Measurements from ENCODE around the gene USP35. TPM values are rescaled to one million over a fixed set of nuclear protein-coding genes. Genes with fewer than 3 reads are reported as not detected.
"Not testable (repeated sequence)": the region's sequence is repeated elsewhere in the genome, so short reads cannot be mapped to it uniquely, and the experiment has no call there.

The USP35 gene
- polyA plus RNA-seq, 1 donor, result 5.1 TPM

DNA sequence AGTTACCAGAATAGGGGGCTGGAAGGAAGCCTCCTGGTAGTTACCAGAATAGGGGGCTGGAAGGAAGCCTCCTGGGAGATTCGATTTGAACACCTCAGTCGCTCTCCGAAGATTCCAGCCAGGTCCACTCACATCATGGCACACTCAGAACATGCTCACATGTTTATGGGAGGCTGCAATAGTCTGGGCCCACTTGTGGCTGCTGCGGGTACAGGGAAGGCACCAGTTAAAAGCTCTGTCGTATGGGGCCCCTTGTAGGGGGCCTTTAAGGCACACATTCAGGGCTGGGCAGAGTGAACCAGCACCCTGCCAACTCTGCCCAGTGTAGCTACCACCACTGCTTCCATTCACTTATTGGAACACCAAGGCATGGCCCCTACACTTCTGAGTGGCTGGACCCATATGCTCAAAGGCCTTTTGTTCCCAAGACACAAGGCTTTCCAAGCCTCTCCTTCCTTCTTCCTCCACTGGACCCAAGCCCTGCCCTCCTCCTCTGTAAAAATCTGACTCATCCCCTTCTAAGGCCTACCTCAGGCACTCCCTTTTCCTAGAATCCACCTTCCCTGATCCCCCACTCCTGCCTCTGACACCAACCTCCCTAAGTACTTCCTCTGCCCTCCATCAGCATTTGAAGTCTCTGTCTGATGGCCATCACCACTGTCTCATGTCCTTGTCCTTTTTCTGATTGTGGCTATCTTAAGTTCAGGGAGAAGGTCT is 28.0 kb downstream of the USP35 start:
- no peak for DNase-seq (ENCODE audit: low read depth)

GRCh38 chr11:78217650-78218541 is 29.2 kb downstream of the USP35 start:
- DNase-seq (ENCODE audit: low read depth), result no peak

DNA sequence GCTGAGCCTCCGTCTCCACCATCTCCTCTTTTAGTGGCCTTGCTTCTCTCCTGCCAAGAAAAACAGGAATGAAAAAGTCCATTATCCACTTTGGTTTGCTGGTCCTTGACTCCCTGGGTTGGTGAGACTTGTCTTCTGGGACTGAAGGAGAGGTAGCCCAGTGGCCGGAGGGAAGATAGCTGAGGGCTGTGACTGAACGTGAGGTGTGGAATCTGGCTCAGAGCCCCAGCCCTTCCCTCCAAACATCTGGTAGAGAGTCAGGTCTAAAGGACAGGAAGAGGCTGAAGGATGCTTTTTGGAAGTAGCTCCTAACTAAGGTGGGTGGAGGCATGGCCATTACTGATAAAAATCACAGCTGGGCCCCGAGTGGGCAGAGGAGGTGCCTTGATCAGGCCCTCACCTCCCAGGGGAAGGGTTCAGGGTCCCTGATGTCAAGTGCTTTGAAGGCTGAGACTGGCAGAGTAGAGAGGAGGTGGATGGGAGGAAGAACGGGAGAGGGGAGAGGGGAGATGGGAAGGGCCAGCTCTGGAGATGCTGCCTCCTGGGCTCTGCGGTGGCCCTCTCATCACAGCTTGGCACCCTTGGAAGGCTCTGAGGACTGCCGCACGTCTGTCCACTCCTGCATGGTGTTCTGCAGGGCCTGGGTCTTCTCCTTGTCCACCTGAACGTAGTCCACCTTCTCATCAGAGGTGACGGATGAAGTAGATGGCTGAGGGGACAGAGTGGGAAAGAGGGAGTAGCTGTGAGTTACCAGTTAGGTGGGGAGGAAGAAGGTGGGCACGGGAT is 30.2 kb downstream of the USP35 start:
- DNase-seq (ENCODE audit: low read depth), result no peak

GRCh38 chr11:78219493-78220217 is 30.9 kb downstream of the USP35 start:
- no peak for DNase-seq (ENCODE audit: low read depth)

DNA sequence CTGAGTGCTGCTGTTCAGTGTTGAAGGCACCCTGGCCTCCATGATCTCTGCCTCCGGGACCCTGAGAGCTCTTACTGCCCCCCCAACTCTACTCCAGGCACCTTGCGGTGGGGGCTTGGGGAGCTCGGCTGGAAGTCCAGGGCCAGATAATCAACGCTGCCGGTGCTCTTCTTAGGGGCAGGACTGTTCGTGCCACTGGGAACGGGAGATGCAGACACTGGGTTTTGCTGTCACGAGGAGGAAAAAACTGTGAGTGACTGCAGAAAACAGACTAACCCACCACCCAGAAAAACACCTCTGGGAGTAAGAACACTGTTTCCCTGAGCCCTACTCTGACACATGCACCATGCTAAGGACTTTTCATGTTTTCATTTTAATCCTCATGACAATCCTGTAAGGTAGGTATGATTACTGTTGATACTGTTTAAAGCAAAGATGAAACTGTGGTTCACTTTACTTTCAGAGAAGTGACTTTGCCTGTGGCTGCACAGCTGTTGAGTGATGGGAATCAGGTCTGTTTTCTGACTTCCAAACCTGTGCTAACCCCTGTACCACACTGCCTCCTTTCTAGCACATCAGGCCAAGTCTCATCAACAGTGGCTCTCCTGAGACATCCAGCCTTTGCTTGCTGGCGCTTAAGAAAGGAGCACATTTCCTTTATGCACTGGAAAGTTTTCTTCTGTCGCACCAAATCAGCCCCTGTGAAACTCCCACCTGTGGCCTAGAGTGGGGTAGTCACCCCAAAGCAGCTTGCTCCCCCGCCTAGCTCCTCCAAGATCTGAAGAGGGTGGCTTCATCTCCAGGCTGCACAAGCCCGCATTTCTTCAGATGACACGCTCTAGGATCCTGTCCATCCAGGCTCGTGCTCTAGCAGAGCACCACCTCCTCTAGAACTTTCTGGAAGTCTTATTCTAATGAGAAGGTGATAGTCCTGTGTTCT is 31.8 kb downstream of the USP35 start:
- no peak for DNase-seq (ENCODE audit: low read depth)

- DNase-seq (ENCODE audit: low read depth), result no peak
These were observed 32.9 kb downstream of the USP35 start for GRCh38 chr11:78221396-78222315.

GRCh38 chr11:78222726-78223125 is 34.0 kb downstream of the USP35 start:
- not testable (repeated sequence) for DNase-seq (ENCODE audit: low read depth)

GRCh38 chr11:78223320-78223954 is 34.7 kb downstream of the USP35 start:
- no peak for DNase-seq (ENCODE audit: low read depth)

DNA sequence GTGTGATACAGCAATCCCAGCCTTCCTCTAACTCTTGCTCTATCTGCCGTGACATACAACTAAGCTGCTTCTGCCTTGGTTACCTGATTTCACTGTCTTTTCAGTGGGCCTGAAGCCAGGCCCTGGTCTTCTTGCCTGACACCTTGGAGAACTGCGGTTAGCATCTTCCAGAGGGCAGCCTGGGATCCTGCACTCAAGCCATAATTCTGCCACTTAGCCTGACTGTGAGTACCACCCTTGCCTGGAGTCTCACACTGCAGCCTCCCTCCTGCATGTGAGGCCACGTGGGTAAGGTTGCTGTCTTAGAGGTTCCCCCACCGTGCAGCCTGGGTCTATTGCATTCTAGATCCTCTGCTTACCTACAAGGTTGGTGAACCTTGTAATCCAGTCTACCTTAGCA is 35.8 kb downstream of the USP35 start:
- DNase-seq (ENCODE audit: low read depth), result no peak

DNA sequence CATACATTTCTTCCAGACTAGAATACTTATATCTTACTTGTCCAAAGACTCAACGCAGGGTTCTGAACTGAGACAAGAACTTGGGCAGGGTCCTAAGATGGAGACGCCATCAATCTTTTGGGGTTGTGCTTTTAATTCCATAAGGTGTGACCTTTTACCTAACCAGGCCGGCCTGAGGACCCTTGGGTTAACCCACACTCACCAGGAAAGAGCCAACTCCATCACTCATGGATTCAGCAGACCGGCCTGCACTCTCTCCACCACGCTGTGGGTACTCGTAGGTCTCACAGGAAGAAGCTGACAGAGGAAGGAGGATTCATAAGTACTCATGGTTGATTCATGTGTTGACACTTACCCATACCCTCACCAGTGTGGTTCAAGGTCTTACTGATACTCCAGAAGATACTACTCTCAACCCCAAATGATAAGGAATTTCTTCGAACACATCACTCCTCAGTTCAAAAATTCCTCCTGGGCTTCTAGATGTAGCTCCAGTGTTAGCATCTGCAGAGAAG is 36.2 kb downstream of the USP35 start:
- no peak for DNase-seq (ENCODE audit: low read depth)

GRCh38 chr11:78226684-78227680 is 38.3 kb downstream of the USP35 start:
- no peak for DNase-seq (ENCODE audit: low read depth)

- no peak for DNase-seq (ENCODE audit: low read depth)
These were observed 39.2 kb downstream of the USP35 start for GRCh38 chr11:78227921-78228320.

DNA sequence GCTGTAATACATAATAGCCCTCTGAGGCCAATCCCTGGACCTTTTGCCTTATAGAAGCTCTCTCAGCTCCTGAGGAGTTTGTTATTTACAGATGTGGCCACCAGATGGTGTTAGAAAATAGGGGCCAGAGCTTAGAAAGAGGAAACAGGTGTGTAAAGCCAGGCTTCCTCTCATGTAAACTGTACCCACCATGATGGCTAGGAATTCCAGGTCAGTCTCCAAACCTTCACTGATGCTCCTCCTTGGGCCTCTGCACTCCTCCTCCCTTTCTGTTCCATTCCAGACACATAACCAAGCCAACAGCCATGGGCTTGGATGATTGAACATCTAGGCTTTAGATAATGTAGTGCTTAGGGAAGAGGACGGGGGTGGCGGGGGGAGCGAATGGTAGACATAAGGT is 39.7 kb downstream of the USP35 start:
- DNase-seq (ENCODE audit: low read depth), result peak; percentile 34

DNA sequence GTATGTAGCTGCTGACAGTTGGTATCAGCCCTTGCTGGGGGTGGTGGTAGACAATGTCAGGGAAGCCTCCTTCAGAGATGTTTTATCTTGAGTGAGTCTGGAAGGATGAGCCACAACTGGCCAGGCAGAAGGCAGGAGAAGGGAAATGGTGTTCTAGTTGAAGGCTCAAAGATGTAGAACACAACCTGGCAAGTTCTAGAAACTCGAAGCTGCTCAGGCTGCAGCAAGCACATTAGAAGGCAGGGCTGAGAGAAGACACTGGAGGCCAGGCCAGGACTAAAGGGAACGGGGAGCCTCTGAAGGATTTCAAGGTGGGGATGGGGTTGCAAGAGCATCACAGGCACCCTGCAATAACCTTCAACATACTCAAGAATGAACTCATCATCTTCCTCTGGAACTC is 40.4 kb downstream of the USP35 start:
- no peak for DNase-seq (ENCODE audit: low read depth)

DNA sequence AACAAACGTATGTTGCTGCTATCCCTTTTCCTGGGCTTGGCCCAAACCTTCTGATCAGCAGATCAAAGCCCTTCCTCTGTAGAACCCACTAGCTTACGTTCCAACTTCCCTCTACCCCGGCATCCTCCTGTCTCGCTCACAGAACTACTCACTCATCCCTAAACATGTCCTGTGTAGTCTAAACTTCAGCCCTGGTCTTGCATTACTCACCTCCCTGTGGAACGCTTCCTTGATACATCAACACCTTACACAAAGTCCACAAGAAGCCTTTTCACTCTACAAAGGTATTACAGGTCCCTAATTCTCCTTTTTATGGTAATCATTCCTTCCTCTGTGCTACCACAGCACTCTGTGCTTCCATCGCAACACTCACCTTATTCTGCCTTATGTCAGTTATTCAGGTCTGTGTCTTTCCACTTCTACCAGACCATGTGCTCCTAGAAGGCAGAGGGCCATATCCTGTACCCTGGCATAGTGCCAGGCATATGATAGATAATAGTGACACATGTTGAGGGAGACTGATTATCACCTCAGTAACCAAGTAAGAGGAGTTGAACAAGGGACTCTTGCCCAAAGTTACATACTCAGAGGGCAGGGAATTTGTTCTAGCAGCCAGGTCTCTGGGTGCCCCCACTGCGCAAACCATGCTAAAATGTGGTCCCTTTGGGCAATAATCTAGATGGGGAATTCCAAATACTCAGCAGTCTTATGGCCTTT is 41.6 kb downstream of the USP35 start:
- DNase-seq (ENCODE audit: low read depth), result no peak

- no peak for DNase-seq (ENCODE audit: low read depth)
These were observed 43.3 kb downstream of the USP35 start for GRCh38 chr11:78231962-78232501.
